Prostate gland (tissue), 2 donors: ENCODE results near the gene CCDC80. TPM values are rescaled to one million over a fixed set of nuclear protein-coding genes. Genes with fewer than 3 reads are reported as not detected.

Source experiments
- DNase-seq: peaks from one replicate; pipeline ENCODE4 v3.0.0-alpha.2; 2019; ENCODE audit warnings: low spot score
- H3K27ac ChIP-seq, 2 donors: fragments of 200-600 bp; sonication (generic); 2 replicates each; pipeline ENCODE4 v1.5.1; 2017 to 2019
- H3K27me3 ChIP-seq: fragments of 200-600 bp; sonication (generic); replicated peaks from 2 replicates; pipeline ENCODE4 v1.5.1; 2019; ENCODE audit not compliant: insufficient read depth
- H3K36me3 ChIP-seq, 2 donors: fragments of 200-600 bp; sonication (generic); 1 replicate in 1 of 2; 2 replicates in 1 of 2; pipeline versions ENCODE4 v1.5.1 to v1.8.1; 2017 to 2019
- H3K4me1 ChIP-seq: fragments of 200-600 bp; sonication (generic); replicated peaks from 2 replicates; pipeline ENCODE4 v1.5.1; 2019
- H3K4me3 ChIP-seq, 2 donors: fragments of 200-600 bp; sonication (generic); 2 replicates each; pipeline ENCODE4 v1.5.1; 2017 to 2019
- H3K9me3 ChIP-seq: fragments of 200-600 bp; sonication (generic); 2 replicates; pipeline ENCODE4 v1.5.1; 2017
- CTCF ChIP-seq, 4 experiments: fragments of 200-600 bp in 2 of 4; fragments of 450-650 bp in 2 of 4; sonication (generic) in 2 of 4; IDR thresholded peaks; 1 replicate in 3 of 4; 2 replicates in 1 of 4; pipeline ENCODE4 v1.5.1; 2016 to 2019; ENCODE audit warnings: antibody characterized with exemption in 4 of 4, mild to moderate bottlenecking in 2 of 4, moderate library complexity in 2 of 4
- POLR2A ChIP-seq: fragments of 450-650 bp; IDR thresholded peaks from one replicate; pipeline ENCODE4 v1.6.1; 2016; ENCODE audit warnings: antibody characterized with exemption, mild to moderate bottlenecking
- POLR2AphosphoS5 ChIP-seq: sonication (generic); formaldehyde crosslinking; IDR thresholded peaks from one replicate; pipeline ENCODE4 v1.6.1; 2017; ENCODE audit warnings: antibody characterized with exemption
- WGBS: methylation state at CpG from one replicate; pipeline ENCODE4 v1.1.5; 2018; 5-methylcytosine and 5-hydroxymethylcytosine counted together
- intact Hi-C: fragments of 100-400 bp; cut with DNase I; formaldehyde crosslinking; loops from one replicate; pipeline ENCODE4 v1.14.2; 2022
- total RNA-seq, 2 donors: library from RNA; depleted of rRNA; stranded (reverse); fragments of >200 nt; gene quantifications; one replicate each; pipeline ENCODE4 v1.1.0, GENCODE V29; 2016

The CCDC80 gene
- total RNA-seq, 2 donors from 2014 or later: 2.7 to 18.4 TPM

- intact Hi-C loops: no loop called here
- no peak overlapping the region for H3K27ac ChIP-seq
- no peaks in the 10 kb centered on the region for H3K27me3 ChIP-seq
- H3K4me1 ChIP-seq: no peaks in the 10 kb centered on the region
- no peak overlapping the region for H3K4me3 ChIP-seq
- H3K36me3 ChIP-seq: no peaks in the 10 kb centered on the region
- DNase-seq: no peak
- 91% methylated on average over 3 of the region's 3 CpGs for WGBS
- TF ChIP-seq POLR2A (no peak), POLR2AphosphoS5 (no peak), CTCF (IDR thresholded peaks at IDR 0.05) (no peak)
- H3K9me3 ChIP-seq: no peaks in the 10 kb centered on the region
Measured at GRCh38 chr3:112610121-112610520, 30.8 kb downstream of the CCDC80 start.

- DNase-seq: no peak
- H3K36me3 ChIP-seq: no peaks in the 10 kb centered on the region
- intact Hi-C loops: no loop called here
- H3K9me3 ChIP-seq: no peaks in the 10 kb centered on the region
- H3K27me3 ChIP-seq: no peaks in the 10 kb centered on the region
- TF ChIP-seq POLR2AphosphoS5: no peak
- TF ChIP-seq CTCF (IDR thresholded peaks at IDR 0.05): no peak
- no peak for TF ChIP-seq POLR2A
- no peak overlapping the region for H3K27ac ChIP-seq
- H3K4me1 ChIP-seq: no peaks in the 10 kb centered on the region
- H3K4me3 ChIP-seq: no peak overlapping the region
Measured at GRCh38 chr3:112607863-112608262, 33.1 kb downstream of the CCDC80 start.

GRCh38 chr3:112606098-112606497 is 34.8 kb downstream of the CCDC80 start:
- H3K36me3 ChIP-seq: no peaks in the 10 kb centered on the region
- intact Hi-C loops: no loop called here
- H3K4me3 ChIP-seq: no peak overlapping the region
- DNase-seq: no peak
- no peaks in the 10 kb centered on the region for H3K4me1 ChIP-seq
- no peak overlapping the region for H3K27ac ChIP-seq
- WGBS: 77% methylated on average over 2 of the region's 2 CpGs
- TF ChIP-seq POLR2AphosphoS5 (no peak), CTCF (IDR thresholded peaks at IDR 0.05) (no peak)
- no peaks in the 10 kb centered on the region for H3K27me3 ChIP-seq
- H3K9me3 ChIP-seq: no peaks in the 10 kb centered on the region

- DNase-seq: no peak
- no peak overlapping the region for H3K4me3 ChIP-seq
- H3K4me1 ChIP-seq: no peaks in the 10 kb centered on the region
- WGBS: 88% methylated on average over 9 of the region's 9 CpGs
- H3K27me3 ChIP-seq: no peaks in the 10 kb centered on the region
- H3K36me3 ChIP-seq: no peaks in the 10 kb centered on the region
- intact Hi-C loops: no loop called here
- no peak overlapping the region for H3K27ac ChIP-seq
- no peak for TF ChIP-seq CTCF (IDR thresholded peaks at IDR 0.05)
- TF ChIP-seq POLR2A: no peak
- TF ChIP-seq POLR2AphosphoS5: no peak
- no peaks in the 10 kb centered on the region for H3K9me3 ChIP-seq
Measured at GRCh38 chr3:112605285-112605684, 35.7 kb downstream of the CCDC80 start.

- no peaks in the 10 kb centered on the region for H3K36me3 ChIP-seq
- no peaks in the 10 kb centered on the region for H3K4me1 ChIP-seq
- 57% methylated on average over 4 of the region's 4 CpGs for WGBS
- H3K9me3 ChIP-seq: no peaks in the 10 kb centered on the region
- intact Hi-C loops: no loop called here
- no peak overlapping the region for H3K27ac ChIP-seq
- no peak for DNase-seq
- no peak overlapping the region for H3K4me3 ChIP-seq
- TF ChIP-seq CTCF (IDR thresholded peaks at IDR 0.05): no peak
- TF ChIP-seq POLR2AphosphoS5: no peak
- TF ChIP-seq POLR2A: no peak
- no peaks in the 10 kb centered on the region for H3K27me3 ChIP-seq
Measured at GRCh38 chr3:112604536-112604935, 36.4 kb downstream of the CCDC80 start.
